HG02970 (cell line): Measurements from ENCODE around the gene FBXO28.

Experiments used
- ATAC-seq: cut with Tn5 transposase; IDR thresholded peaks from one replicate; pipeline ENCODE4 v1.9.1; 2021; ENCODE audit warnings: mild to moderate bottlenecking, moderate library complexity, moderate number of reproducible peaks; ENCODE audit not compliant: unreplicated experiment, low FRiP score

The FBXO28 gene

DNA sequence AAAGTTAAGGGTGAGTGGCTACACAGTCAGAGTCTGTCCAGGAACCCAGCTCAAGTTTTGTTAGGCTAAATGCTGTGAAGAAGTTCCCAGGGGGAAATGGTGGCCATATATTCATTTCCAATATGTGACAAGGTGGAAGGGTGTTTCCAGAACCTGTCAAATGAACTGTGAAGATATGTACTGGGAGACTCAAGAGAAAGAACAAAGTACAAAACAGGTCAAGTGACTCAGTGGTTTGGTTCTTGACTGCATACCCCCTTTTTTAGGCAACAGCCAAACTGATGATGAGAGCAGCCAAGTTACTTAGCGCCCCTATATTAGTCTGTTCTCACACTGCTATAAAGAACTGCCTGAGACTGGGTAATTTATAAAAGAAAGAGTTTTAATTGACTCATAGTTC, 18.6 kb upstream of the FBXO28 start:
- no peak for ATAC-seq

DNA sequence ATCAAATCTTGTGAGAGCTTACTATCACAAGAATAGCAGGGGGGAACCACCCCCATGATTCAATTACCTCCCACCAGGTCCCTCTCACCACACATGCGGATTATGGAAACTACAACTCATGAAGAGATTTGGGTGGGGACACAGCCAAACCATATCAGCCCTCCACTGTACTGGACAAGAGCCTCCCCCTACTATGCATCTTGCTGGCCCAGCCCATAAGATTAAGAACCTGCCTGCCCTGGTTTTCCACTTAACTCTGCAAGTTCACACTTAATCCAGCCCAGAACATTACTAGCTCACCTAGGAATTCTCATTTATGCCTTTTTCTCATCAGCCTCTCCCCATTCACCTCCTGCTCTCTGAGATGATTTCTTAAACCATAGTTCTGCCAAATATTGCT, 18.0 kb upstream of the FBXO28 start:
- no peak for ATAC-seq

DNA sequence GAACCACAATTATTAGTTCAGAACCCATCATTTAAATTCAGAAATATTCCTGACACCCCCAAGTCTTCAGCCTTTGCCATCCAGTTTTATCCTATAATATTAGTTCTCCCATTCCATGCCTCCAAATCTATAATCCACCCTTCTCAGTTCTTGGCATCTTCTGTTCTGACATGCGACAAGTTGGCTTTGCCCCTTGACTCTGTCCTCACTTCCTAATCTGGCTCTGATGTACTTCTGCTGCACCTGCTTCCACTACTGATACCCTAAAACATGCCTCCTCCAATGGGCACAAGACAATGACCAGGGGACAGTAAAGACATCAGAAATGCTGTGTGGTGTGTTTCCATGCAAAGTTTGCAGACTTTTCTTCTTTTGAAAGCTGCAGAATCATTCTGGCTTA, 17.1 kb upstream of the FBXO28 start:
- no peak for ATAC-seq

DNA sequence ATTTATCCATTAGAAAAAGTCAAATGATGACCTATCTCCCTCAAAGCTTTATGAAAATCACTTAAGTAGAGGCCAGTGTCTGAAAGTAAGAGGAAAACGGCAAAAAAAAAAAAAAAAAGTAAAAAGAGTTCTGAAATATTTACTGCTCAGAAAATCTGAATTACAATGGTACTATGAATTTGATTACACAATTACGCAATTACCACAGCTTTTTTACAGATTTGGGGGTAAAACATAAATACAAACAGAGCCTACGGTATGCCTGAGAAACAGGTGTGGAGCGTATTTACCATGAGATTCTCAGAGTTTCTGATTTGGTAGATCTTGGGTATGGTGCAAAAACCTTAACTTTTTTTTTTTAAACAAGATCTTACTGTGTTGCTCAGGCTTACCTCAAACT, 15.9 kb upstream of the FBXO28 start:
- ATAC-seq, result no peak

DNA sequence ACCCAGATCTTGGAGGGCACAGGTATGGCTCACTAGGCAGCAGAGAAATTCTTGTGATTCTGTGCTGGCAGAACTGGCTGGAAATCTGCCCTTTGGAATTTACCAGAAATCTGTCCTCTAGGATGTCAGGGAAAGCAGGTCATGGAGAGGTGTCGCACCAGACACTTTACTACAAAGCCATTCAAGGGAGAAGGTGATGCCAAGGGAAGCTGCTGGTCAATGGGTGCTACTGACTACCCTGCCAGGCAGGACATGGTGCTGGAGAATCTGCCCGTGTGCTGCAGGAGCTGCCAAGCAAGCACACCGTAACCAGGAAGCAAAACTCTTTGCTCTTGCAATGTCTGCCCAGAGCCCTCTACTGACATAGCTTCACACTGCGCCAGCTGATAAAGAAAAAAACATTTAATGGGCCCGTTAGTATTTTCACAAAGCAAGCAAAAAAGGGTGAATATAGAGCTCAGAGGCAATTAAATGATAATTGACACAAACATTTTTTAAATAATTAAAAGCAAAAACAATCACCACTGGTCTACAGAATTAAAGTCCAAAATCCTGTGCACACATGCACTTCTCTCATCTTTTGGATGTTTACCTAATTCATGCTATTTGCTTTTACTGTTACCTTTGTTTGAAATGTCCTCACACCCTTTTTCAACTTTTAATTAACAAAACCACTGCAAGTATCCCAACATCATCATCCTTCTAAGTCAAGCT, 7.2 kb upstream of the FBXO28 start:
- ATAC-seq, result no peak

DNA sequence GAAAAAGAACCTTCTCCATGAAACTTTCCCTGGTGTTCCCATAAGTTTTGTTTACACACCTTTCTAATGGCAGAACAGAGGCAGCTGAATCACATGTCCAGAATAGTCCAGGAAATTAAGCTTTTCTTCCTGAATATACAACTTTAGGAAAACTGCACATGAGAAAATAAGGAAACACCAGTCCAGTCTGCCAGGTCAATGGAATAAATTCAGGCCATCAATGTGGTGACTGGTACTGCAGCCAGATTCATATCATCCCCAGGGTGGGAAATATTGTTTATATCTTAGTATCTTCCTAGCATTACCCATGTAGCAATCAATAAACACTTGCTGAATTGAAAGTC, 6.7 kb upstream of the FBXO28 start:
- ATAC-seq, result no peak

DNA sequence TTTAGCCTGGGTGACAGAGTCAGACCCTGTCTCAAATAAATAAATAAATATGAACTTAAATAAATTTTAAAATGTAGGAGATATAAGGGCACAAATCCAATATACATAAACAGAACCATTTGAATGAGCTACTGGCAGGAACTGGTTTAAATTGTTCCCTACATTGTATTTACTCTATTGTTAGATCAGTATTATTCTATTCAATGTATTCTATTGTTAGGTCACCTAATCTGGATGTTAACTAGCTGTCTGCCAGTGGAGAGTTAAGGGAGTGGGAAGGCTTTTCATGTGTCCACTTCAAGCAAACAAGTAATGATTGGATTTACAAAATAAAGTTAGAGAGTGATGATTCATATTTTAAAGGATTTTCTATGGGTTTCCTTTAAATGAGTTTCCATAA, 4.9 kb upstream of the FBXO28 start:
- ATAC-seq, result no peak

DNA sequence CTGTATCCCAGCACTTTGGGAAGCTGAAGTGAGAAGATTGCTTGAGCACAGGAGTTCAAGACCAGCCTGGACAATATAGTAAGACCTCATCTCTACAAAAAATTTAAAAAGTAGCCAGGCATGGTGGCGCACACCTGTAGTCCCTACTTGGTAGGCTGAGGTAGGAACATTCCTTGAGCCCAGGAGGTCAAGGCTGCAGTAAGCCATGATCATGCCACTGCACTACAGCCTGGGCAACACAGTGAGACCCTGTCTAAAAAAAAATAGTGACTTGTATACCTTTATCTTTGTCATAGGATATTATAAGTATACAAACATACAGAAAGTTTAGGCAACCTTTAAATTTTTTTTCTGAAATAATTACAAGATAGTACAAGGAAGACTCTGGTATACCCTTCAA, 3.9 kb upstream of the FBXO28 start:
- no peak for ATAC-seq

DNA sequence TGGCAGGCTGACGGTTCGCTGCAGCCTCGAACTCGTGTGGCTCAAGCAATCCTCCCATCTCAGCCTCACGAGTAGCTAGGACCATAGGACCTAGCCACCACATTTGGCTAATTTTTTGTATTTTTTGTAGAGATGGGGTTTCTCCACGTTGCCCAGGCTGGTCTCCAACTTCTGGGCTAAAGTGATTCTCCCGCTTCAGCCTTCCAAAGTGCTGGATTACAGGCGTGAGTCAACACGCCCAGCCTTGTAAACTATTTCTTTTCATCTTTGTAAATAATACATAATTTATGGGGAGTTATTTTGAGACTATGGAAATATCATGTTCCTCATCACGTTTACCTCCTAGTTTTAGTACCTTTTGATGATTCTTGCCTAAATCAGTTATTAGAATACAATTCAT, 906 bp upstream of the FBXO28 start:
- no peak for ATAC-seq

DNA sequence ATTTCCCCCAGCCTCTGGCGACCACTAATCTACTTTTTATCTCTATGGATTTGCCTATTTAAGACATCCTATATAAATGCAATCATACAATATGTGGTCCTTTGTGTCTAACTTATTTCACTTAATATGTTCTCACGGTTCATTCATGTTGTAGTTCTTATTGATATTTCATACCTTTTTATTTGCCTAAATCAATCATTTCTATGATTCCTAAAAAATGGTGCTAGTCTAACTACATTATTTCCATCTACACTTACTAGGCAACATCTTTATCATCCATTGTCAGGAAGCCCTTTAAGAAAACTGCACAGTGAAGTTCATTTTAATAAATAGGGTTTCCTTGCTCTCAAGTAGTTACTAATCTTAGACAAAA, 380 bp upstream of the FBXO28 start:
- no peak for ATAC-seq

DNA sequence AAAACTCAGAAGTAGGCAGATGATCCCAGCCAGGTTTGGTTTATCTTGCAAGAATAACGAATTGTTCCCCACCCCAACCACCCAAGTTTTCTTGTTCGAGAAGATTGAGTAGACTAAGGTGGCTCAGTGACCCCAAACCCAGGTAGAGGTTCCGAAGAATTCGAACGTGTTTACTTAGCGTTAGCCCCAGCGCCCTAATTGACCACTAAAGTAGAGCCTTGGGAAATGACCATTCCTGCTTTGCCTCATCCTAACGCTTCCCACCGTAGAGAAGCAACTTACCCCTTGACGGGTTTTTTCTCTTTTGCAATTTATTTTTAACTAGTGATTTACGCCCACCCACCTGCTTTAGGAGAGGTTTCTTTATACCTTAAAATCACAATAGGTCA, 870 bp downstream of the FBXO28 start:
- no peak for ATAC-seq

DNA sequence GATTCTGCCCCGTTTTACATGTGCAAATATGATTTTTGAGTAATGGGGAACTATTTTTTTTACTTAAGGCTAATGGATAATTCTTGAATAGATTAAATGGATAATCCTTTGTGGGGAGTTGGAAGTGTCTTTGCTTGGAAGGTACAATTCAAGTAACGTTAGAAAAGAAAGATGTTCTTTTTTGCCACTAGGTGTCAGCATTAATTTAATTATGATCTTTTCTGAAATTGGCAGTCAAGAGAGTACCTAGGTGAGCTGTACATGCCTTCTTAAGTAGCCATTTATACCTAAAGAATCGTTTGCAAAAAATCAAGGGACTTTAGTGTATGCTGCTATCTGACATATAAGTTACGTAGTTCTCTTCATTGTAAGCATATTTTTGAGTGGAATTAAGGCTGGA, 2.2 kb downstream of the FBXO28 start:
- ATAC-seq, result no peak

DNA sequence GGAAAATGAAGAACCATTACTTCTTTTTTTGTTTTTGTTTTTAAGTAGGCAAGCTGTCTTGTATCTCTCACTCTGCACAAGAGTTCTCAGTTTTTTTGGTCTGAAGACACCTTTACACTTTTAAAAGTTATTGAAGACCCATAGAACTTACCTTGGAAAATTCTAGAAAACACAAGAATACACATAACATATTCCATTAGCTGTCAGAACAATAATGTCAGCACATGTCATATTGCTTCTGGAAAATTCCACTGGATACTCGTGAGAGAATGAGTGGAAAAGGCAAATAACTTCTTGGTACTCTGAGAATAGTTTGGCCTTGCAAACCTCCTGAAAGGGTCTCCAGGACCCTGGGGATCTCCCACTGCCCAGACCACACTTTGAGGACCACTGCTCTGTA, 4.8 kb downstream of the FBXO28 start:
- no peak for ATAC-seq

DNA sequence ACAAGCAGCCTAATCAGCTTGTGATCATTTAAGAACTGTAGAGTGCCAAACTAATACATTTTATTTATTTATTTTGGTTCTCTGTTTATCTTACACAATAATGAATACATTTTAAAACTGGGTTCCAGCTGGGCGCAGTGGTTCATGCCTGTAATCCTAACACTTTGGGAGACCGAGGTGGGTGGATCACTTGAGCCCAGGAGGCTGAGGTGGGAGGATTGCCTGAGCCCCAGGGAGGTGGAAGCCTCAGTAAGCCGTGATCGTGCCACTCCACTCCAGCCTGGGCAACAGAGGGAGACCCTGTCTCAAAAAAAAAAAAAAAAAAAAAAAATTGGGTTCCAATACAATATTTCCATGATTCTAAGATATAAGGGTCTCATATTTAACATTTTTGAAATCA, 9.2 kb downstream of the FBXO28 start:
- ATAC-seq, result no peak

DNA sequence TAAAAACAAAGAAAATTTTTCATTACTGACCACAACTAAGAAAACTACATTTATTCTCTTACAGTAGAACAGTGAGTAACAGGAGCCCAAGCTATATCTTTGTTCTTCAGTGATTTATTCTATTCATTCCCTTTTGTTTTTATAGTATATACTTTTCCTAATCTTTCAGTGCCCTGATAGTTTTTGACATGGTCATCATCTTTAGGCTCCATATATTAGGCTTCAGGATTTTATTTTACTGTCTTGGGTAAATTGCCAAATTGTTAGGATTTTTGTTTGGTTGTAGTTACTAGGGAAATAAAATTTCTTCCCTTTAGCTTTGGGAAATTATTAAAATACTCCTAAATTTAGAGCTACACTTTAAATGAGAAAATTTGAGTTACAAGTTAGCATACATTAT, 10.3 kb downstream of the FBXO28 start:
- ATAC-seq, result no peak

DNA sequence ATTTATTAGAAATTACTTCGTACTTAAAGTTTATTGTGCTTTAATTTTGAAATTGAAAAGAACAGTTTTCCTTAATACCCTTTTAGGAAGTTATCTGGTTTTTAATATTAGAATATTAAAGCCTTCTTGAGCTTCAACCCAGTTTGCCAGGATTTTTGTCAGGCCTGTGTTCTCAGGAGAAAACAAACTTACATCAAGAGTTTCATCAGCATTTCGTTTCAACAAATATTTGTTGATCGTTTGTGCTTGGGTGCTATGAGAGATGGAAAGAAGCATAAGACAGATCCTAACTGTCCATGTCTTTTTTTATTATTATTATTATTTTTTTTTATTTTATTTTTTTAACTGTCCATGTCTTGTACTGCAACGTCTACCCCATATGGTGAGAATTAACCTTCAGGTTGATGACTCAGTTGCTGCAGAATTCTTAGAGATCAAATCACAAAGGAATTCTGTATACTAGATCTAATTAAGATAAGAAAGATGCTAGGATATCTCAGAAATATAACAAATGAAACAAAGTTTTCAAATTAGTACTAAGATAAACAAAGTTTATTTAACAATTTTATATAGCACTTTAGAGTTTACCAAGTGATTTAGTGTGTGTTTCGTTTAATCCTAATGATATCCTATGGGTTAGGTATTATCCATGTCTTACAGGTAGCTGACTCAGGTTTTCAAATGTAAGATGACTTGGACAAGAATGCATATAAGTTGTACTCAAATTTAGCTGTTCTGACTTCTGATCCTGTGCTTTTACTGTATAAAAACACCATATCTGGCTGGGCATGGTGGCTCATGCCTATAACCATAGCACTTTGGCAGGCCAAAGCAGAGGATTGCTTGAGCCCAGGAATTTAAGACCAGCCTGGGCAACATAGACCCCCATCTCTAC, 14.3 kb downstream of the FBXO28 start:
- no peak for ATAC-seq

DNA sequence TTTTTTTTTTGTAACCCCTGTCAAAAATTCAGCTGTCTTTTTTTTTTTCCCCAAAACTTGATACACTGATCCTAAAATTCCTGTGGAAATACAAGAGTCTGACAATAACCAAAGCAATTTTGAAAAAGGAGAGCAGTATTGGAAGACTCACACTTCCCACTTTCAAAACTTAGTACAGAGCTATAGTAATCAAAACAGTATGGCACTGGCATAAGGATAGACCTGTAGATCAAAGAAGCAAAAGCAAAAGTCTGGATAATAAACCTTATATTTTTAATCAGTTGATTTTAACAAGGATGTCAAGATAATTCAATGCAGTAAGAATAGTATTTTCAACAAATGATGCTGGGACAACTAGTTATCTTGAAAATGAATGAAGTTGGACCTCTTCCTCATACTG, 17.3 kb downstream of the FBXO28 start:
- ATAC-seq, result no peak

DNA sequence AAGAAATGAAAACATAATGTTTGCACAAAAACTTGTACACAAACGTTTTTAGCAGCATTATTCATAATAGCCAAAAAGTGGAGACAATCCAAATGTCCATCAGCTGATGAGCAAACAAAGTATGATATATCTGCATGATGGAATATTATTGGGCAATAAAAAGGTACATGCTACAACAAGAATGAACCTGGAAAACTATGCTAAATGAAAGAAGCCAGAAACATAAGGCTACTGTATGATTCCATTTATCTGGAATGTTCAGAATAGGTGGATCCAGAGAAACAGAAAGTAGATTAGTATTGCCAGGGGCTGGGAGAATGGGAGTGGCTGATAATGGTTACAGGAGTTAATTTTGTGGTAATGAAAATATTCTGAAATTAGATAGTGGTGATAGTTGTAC, 19.0 kb downstream of the FBXO28 start:
- ATAC-seq, result no peak

DNA sequence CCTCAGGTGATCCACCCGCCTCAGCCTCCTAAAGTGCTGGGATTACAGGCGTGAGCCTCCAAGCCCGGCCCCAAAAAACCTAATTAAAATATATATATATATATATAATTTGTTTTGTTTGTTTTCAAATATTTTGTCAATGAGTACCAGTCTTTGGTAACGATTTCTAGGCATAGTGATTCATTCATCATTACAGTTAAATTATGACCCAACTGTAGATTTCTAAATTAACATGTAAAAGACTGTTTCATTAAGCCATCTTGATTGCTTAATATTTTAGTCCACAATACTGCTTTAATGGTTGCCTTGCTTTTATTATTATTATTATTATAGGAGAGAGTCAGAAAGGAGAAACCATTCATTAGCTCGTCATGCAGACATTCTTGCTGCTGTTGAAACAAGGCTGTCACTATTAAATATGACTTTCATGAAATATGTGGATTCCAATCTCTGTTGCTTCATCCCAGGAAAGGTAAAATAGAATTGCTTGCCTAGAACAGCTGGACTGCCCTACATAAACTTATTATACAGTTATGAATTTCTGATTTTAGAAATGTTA, 19.9 kb downstream of the FBXO28 start:
- ATAC-seq, result no peak

DNA sequence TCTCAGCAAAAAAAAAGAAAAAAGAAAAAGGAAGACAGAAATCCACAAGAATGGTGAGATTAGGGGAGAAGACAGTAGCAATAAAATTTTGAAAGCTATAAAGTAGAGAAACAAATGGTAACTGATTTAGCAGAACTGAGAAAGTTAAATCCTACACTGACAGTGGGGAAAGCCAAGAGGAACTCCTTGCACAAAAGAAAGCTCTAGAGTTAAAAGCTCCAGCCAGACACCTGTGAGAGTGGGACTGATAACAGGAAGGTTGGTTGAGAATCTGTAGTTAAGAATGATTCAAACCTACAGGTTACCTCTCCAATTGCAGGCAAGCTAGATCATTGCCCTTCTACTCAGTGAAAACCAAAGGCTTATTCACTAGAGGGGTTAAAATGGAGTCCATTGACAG, 23.6 kb downstream of the FBXO28 start:
- ATAC-seq, result no peak

DNA sequence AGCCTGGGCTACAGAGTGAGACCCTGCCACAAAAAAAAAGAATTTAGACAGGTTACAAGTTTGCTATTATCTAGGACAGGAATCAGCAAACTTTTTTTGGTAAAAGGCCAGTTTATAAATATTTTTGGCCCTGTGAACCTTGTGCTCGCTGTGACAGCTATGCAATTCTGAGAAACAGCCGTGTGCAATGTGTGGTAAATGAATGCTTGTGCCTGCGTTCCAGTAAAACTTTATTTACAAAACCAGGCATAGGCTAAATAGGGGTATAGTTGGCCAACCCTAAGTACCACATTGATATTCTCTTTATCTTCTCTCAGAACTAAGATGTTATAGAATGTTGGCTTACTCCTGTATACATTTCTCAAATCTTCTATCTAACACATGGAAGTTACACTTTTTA, 24.3 kb downstream of the FBXO28 start:
- no peak for ATAC-seq

DNA sequence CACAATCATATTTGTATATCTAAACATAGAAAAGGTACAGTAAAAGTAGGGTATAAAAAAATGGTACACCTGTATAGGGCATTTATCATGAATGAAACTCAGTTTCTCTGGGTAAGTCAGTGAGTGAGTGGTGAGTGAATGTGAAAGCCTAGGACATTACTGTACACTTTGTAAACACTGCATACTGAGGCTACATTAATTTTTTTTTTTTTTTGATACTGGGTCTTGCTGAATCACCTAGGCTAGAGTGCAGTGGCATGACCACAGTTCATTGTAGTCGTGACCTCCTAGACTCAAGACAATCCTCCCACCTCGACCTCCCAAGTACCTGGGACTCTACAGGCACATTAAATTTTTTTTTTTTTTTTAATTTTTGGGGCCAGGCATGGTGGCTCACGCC, 27.8 kb downstream of the FBXO28 start:
- ATAC-seq, result no peak
